Choroid plexus epithelial cell (primary cell): ENCODE results near the gene SRGAP1.

Experiments used
- DNase-seq: peaks from one replicate; pipeline ENCODE4 v3.0.0-alpha.2; 2010; ENCODE audit warnings: low read depth
- H3K4me3 ChIP-seq: 2 replicates; pipeline ENCODE4 v1.5.1; 2011; ENCODE audit warnings: low read depth, mild to moderate bottlenecking, control low read depth, low read length, moderate library complexity
- CTCF ChIP-seq: conservative IDR thresholded peaks from 2 replicates; pipeline ENCODE4 v1.5.1; 2011; ENCODE audit warnings: low read depth, mild to moderate bottlenecking, control low read depth, inconsistent platforms, low read length, moderate library complexity

SRGAP1 gene

GRCh38 chr12:63961048-63961447 is 116.5 kb downstream of the SRGAP1 start:
- H3K4me3 ChIP-seq = no peak overlapping the region
- TF ChIP-seq CTCF = no peak
- DNase-seq = no peak

- no peak overlapping the region for H3K4me3 ChIP-seq
- DNase-seq = no peak
- TF ChIP-seq CTCF = no peak
Measured at GRCh38 chr12:63961543-63961942, 117.0 kb downstream of the SRGAP1 start.

GRCh38 chr12:63963868-63964267 is 119.4 kb downstream of the SRGAP1 start:
- TF ChIP-seq CTCF = no peak
- DNase-seq = no peak
- no peak overlapping the region for H3K4me3 ChIP-seq

- H3K4me3 ChIP-seq = no peak overlapping the region
- DNase-seq = no peak
- TF ChIP-seq CTCF = no peak
Measured at GRCh38 chr12:63964301-63964700, 119.8 kb downstream of the SRGAP1 start.

GRCh38 chr12:63965936-63966605 is 121.6 kb downstream of the SRGAP1 start:
- TF ChIP-seq CTCF = no peak

GRCh38 chr12:63966606-63966975 is 122.1 kb downstream of the SRGAP1 start:
- no peak for DNase-seq
- no peak for TF ChIP-seq CTCF
- H3K4me3 ChIP-seq = no peak overlapping the region

More at GRCh38 chr12:63965936-63966605, 121.6 kb downstream of the SRGAP1 start:
- no peak overlapping the region for H3K4me3 ChIP-seq
- DNase-seq = no peak
